Liver (tissue), 3 donors: ENCODE measurements around the gene PRIM2.

Experiments used
- HNF4A ChIP-seq, 2 donors: conservative IDR thresholded peaks; 2 replicates each; pipeline ENCODE4 v1.6.1; 2016; ENCODE audit warnings: antibody characterized with exemption in 2 of 2, mild to moderate bottlenecking in 2 of 2
- JUND ChIP-seq, 2 donors: IDR thresholded peaks; 2 replicates each; pipeline ENCODE4 v1.6.1; 2016; ENCODE audit warnings: antibody characterized with exemption in 2 of 2
- TF ChIP-seq, protein P1 (sequence below): fragments of 150-350 bp; IDR thresholded peaks from 2 replicates; pipeline ENCODE4 v1.5.1; 2017; ENCODE audit warnings: improper control_type of control experiment, low read depth, low read length; ENCODE audit not compliant: missing input control
- TF ChIP-seq, protein P2 (sequence below): IDR thresholded peaks from 2 replicates; pipeline ENCODE4 v1.6.1; 2016; ENCODE audit warnings: antibody characterized with exemption
- donor health status: healthy.
- donor health status: healthy.

DNA sequence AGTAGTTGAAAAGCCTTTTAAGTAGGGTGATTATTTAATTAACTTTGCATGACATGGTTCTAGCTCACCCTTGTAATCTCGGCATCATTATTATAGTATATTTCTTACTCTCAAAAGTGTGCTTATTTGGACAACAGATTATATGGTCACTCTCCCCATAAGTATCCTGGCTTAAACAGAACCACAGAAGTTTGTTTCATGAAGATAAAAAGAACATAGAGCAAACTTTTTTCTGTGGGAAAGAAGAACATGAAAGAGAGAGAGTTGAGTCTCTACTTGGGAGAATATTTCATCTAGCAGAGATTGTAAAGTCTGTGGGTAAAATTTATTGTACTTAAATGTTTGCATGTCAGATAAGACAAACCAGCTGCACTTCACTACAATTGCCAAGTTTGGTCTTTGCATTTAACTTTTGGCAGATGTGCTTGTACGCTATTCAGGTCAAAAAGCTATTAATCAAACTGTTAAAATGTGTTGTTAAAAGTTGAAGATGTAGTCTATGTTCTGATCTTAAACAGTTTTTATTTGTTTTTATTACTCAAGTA, 33.4 kb upstream of the PRIM2 start:
- TF ChIP-seq, protein P1, sequence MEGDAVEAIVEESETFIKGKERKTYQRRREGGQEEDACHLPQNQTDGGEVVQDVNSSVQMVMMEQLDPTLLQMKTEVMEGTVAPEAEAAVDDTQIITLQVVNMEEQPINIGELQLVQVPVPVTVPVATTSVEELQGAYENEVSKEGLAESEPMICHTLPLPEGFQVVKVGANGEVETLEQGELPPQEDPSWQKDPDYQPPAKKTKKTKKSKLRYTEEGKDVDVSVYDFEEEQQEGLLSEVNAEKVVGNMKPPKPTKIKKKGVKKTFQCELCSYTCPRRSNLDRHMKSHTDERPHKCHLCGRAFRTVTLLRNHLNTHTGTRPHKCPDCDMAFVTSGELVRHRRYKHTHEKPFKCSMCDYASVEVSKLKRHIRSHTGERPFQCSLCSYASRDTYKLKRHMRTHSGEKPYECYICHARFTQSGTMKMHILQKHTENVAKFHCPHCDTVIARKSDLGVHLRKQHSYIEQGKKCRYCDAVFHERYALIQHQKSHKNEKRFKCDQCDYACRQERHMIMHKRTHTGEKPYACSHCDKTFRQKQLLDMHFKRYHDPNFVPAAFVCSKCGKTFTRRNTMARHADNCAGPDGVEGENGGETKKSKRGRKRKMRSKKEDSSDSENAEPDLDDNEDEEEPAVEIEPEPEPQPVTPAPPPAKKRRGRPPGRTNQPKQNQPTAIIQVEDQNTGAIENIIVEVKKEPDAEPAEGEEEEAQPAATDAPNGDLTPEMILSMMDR, result no peak
- TF ChIP-seq HNF4A (conservative IDR thresholded peaks at IDR 0.05) (no peak), JUND (IDR thresholded peaks at IDR 0.05) (no peak)
- TF ChIP-seq, protein P2, sequence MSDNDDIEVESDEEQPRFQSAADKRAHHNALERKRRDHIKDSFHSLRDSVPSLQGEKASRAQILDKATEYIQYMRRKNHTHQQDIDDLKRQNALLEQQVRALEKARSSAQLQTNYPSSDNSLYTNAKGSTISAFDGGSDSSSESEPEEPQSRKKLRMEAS, result no peak
